ENCODE results near the gene C4BPA.

The C4BPA gene

GRCh38 chr1:207179036-207179435 is 75.0 kb downstream of the C4BPA start:
- no peak overlapping the region for H3K4me2 ChIP-seq (ENCODE audit: low read length, poor library complexity, severe bottlenecking)
- peaks cover 1% of the 10 kb centered on the region for H3K4me1 ChIP-seq (ENCODE audit: control insufficient read depth, insufficient read depth, low read depth, low read length)
- H3K4ac ChIP-seq (ENCODE audit: low read depth in 1 of 2, low read length in 2 of 2): no peak overlapping the region
- H2AK5ac ChIP-seq (ENCODE audit: low read length, severe bottlenecking): no peak overlapping the region
- no peak overlapping the region for H2BK12ac ChIP-seq (ENCODE audit: low read length in 2 of 2)
- H4K91ac ChIP-seq (ENCODE audit: low read length): no peak overlapping the region
- no peak overlapping the region for H3K9ac ChIP-seq (ENCODE audit: low read length)
- no peak overlapping the region for H2BK120ac ChIP-seq (ENCODE audit: low read depth, low read length)
- H4K8ac ChIP-seq (ENCODE audit: low read length): no peak overlapping the region
- no peak overlapping the region for H3K27ac ChIP-seq (ENCODE audit: low read length, poor library complexity, severe bottlenecking)
- H3K23ac ChIP-seq (ENCODE audit: low read length in 2 of 2): no peak overlapping the region
- no peaks in the 10 kb centered on the region for H3K79me1 ChIP-seq (replicated peaks; ENCODE audit: low read length, poor library complexity, severe bottlenecking)
- H3K14ac ChIP-seq (ENCODE audit: low read length in 2 of 2): no peak overlapping the region
- H3K9me3 ChIP-seq (ENCODE audit: control insufficient read depth, low read length): no peaks in the 10 kb centered on the region
- DNase-seq: no peak
- H2BK15ac ChIP-seq (ENCODE audit: low read depth, poor library complexity, severe bottlenecking): no peak overlapping the region
- H3K4me3 ChIP-seq (ENCODE audit: insufficient read depth in 1 of 2, low read depth in 1 of 2, low read length in 2 of 2): no peak overlapping the region
- H3K27me3 ChIP-seq (ENCODE audit: control insufficient read depth in 1 of 2, insufficient read depth in 1 of 2, low read length in 2 of 2): no peaks in the 10 kb centered on the region
- H3K18ac ChIP-seq (ENCODE audit: low read depth in 1 of 2, low read length in 2 of 2): no peak overlapping the region
- no peak overlapping the region for H2BK5ac ChIP-seq (ENCODE audit: low read depth, low read length, poor library complexity, severe bottlenecking)
- H2AFZ ChIP-seq (ENCODE audit: low read depth, low read length): no peak overlapping the region
- no peaks in the 10 kb centered on the region for H3K36me3 ChIP-seq (ENCODE audit: control insufficient read depth in 1 of 2, insufficient read depth in 2 of 2, low read depth in 1 of 2, low read length in 2 of 2)
- 60% methylated on average over 1 of the region's 2 CpGs for WGBS

GRCh38 chr1:207181847-207182246 is 77.8 kb downstream of the C4BPA start:
- no peak overlapping the region for H3K4ac ChIP-seq (ENCODE audit: low read depth in 1 of 2, low read length in 2 of 2)
- no peak for DNase-seq
- no peaks in the 10 kb centered on the region for H3K4me1 ChIP-seq (ENCODE audit: control insufficient read depth, insufficient read depth, low read depth, low read length)

DNA sequence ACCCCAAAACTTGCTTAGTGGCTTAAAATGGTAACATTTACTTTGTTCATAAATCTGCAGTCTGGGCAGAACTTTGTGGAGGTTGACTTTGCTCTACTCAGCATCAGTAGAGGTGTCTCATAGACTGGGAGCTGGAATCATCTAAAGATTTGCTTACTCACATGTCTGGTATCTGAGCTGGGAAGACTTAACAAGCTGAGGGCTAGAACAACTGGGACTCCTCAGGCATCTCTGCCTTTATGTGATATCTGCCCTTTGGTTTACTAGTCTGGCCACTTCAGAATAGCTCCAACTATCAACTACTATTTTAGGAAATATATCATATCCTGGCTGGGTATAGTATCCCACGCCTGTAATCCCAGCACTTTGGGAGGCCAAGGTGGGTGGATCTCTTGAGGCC is 82.5 kb downstream of the C4BPA start:
- Histone ChIP-seq H3K14ac (ENCODE audit: low read length in 2 of 2) (no peak overlapping the region), H3K4me2 (ENCODE audit: low read length, poor library complexity, severe bottlenecking) (no peak overlapping the region), H3K36me3 (ENCODE audit: control insufficient read depth in 1 of 2, insufficient read depth in 2 of 2, low read depth in 1 of 2, low read length in 2 of 2) (no peaks in the 10 kb centered on the region), H2AFZ (ENCODE audit: low read depth, low read length) (no peak overlapping the region), H4K8ac (ENCODE audit: low read length) (no peak overlapping the region), H2BK5ac (ENCODE audit: low read depth, low read length, poor library complexity, severe bottlenecking) (no peak overlapping the region), H3K4me1 (ENCODE audit: control insufficient read depth, insufficient read depth, low read depth, low read length) (no peaks in the 10 kb centered on the region), H2AK5ac (ENCODE audit: low read length, severe bottlenecking) (no peak overlapping the region), H3K9me3 (ENCODE audit: control insufficient read depth, low read length) (no peaks in the 10 kb centered on the region), H2BK12ac (ENCODE audit: low read length in 2 of 2) (no peak overlapping the region), H3K4ac (ENCODE audit: low read depth in 1 of 2, low read length in 2 of 2) (no peak overlapping the region), H3K27me3 (ENCODE audit: control insufficient read depth in 1 of 2, insufficient read depth in 1 of 2, low read length in 2 of 2) (no peaks in the 10 kb centered on the region), H3K27ac (ENCODE audit: low read length, poor library complexity, severe bottlenecking) (no peak overlapping the region), H2BK120ac (ENCODE audit: low read depth, low read length) (no peak overlapping the region), H4K91ac (ENCODE audit: low read length) (no peak overlapping the region), H3K9ac (ENCODE audit: low read length) (no peak overlapping the region), H3K79me1 (replicated peaks; ENCODE audit: low read length, poor library complexity, severe bottlenecking) (no peaks in the 10 kb centered on the region), H3K23ac (ENCODE audit: low read length in 2 of 2) (no peak overlapping the region), H3K4me3 (ENCODE audit: insufficient read depth in 1 of 2, low read depth in 1 of 2, low read length in 2 of 2) (no peak overlapping the region), H3K18ac (ENCODE audit: low read depth in 1 of 2, low read length in 2 of 2) (no peak overlapping the region), H2BK15ac (ENCODE audit: low read depth, poor library complexity, severe bottlenecking) (no peak overlapping the region)
- WGBS: 83% methylated on average over 1 of the region's 1 CpG
- no peak for DNase-seq

More at GRCh38 chr1:207181847-207182246, 77.8 kb downstream of the C4BPA start:
- H2AFZ ChIP-seq (ENCODE audit: low read depth, low read length): no peak overlapping the region
- H3K27me3 ChIP-seq (ENCODE audit: control insufficient read depth in 1 of 2, insufficient read depth in 1 of 2, low read length in 2 of 2): no peaks in the 10 kb centered on the region
- no peak overlapping the region for H4K8ac ChIP-seq (ENCODE audit: low read length)
- no peak overlapping the region for H3K27ac ChIP-seq (ENCODE audit: low read length, poor library complexity, severe bottlenecking)
- H2BK5ac ChIP-seq (ENCODE audit: low read depth, low read length, poor library complexity, severe bottlenecking): no peak overlapping the region
- H4K91ac ChIP-seq (ENCODE audit: low read length): no peak overlapping the region
- no peaks in the 10 kb centered on the region for H3K36me3 ChIP-seq (ENCODE audit: control insufficient read depth in 1 of 2, insufficient read depth in 2 of 2, low read depth in 1 of 2, low read length in 2 of 2)
- H3K9ac ChIP-seq (ENCODE audit: low read length): no peak overlapping the region
- H3K4me3 ChIP-seq (ENCODE audit: insufficient read depth in 1 of 2, low read depth in 1 of 2, low read length in 2 of 2): no peak overlapping the region
- no peak overlapping the region for H2BK12ac ChIP-seq (ENCODE audit: low read length in 2 of 2)
- H2BK15ac ChIP-seq (ENCODE audit: low read depth, poor library complexity, severe bottlenecking): no peak overlapping the region
- H2BK120ac ChIP-seq (ENCODE audit: low read depth, low read length): no peak overlapping the region
- H3K4me2 ChIP-seq (ENCODE audit: low read length, poor library complexity, severe bottlenecking): no peak overlapping the region
- no peaks in the 10 kb centered on the region for H3K9me3 ChIP-seq (ENCODE audit: control insufficient read depth, low read length)
- H3K18ac ChIP-seq (ENCODE audit: low read depth in 1 of 2, low read length in 2 of 2): no peak overlapping the region
- no peak overlapping the region for H3K23ac ChIP-seq (ENCODE audit: low read length in 2 of 2)
- H3K79me1 ChIP-seq (replicated peaks; ENCODE audit: low read length, poor library complexity, severe bottlenecking): no peaks in the 10 kb centered on the region
- no peak overlapping the region for H2AK5ac ChIP-seq (ENCODE audit: low read length, severe bottlenecking)
- H3K14ac ChIP-seq (ENCODE audit: low read length in 2 of 2): no peak overlapping the region

DNA sequence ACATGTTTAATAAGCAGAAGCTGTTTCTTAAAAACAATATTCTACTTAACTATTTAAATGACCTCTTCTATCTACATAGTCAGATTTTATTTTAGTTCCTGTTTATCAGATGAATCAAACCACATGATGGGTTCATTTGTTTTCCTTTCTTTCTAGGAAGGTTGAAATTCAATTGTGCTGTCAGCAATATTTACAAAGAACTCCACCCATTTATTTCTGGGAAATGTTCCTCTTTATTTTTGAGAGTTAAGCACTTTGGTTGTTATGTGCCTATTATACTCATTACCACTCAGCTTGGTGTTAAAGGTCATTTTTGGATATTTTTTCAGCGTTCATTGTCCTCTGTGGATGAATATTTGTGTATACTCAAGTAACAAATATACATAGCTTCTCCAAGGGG is 84.9 kb downstream of the C4BPA start:
- H3K4me3 ChIP-seq (ENCODE audit: insufficient read depth in 1 of 2, low read depth in 1 of 2, low read length in 2 of 2): no peak overlapping the region
- no peak overlapping the region for H3K4ac ChIP-seq (ENCODE audit: low read depth in 1 of 2, low read length in 2 of 2)
- no peak overlapping the region for H3K27ac ChIP-seq (ENCODE audit: low read length, poor library complexity, severe bottlenecking)
- H3K79me1 ChIP-seq (replicated peaks; ENCODE audit: low read length, poor library complexity, severe bottlenecking): no peaks in the 10 kb centered on the region
- no peak overlapping the region for H2AK5ac ChIP-seq (ENCODE audit: low read length, severe bottlenecking)
- no CpG with 5 or more reads among the region's 1 CpG for WGBS
- no peak overlapping the region for H4K8ac ChIP-seq (ENCODE audit: low read length)
- no peak overlapping the region for H3K9ac ChIP-seq (ENCODE audit: low read length)
- no peak overlapping the region for H3K14ac ChIP-seq (ENCODE audit: low read length in 2 of 2)
- H3K4me2 ChIP-seq (ENCODE audit: low read length, poor library complexity, severe bottlenecking): no peak overlapping the region
- no peaks in the 10 kb centered on the region for H3K27me3 ChIP-seq (ENCODE audit: control insufficient read depth in 1 of 2, insufficient read depth in 1 of 2, low read length in 2 of 2)
- H2BK15ac ChIP-seq (ENCODE audit: low read depth, poor library complexity, severe bottlenecking): no peak overlapping the region
- no peak overlapping the region for H3K23ac ChIP-seq (ENCODE audit: low read length in 2 of 2)
- no peak overlapping the region for H2BK5ac ChIP-seq (ENCODE audit: low read depth, low read length, poor library complexity, severe bottlenecking)
- no peak overlapping the region for H2BK12ac ChIP-seq (ENCODE audit: low read length in 2 of 2)
- H2AFZ ChIP-seq (ENCODE audit: low read depth, low read length): no peak overlapping the region
- no peaks in the 10 kb centered on the region for H3K4me1 ChIP-seq (ENCODE audit: control insufficient read depth, insufficient read depth, low read depth, low read length)
- H2BK120ac ChIP-seq (ENCODE audit: low read depth, low read length): no peak overlapping the region
- H4K91ac ChIP-seq (ENCODE audit: low read length): no peak overlapping the region
- H3K9me3 ChIP-seq (ENCODE audit: control insufficient read depth, low read length): no peaks in the 10 kb centered on the region
- no peaks in the 10 kb centered on the region for H3K36me3 ChIP-seq (ENCODE audit: control insufficient read depth in 1 of 2, insufficient read depth in 2 of 2, low read depth in 1 of 2, low read length in 2 of 2)
- H3K18ac ChIP-seq (ENCODE audit: low read depth in 1 of 2, low read length in 2 of 2): no peak overlapping the region
- no peak for DNase-seq
